KMS-11 (cell line): ENCODE measurements around the gene ZSWIM4.
A peak's percentile ranks its signal among the peaks of the same experiment; 100 is the strongest.

Experiments
- H2AFZ ChIP-seq: fragments of 200-600 bp; sonication (generic); 2 replicates; pipeline ENCODE4 v1.6.1; 2016; ENCODE audit warnings: antibody characterized with exemption, mixed run types, low read depth
- H3K27ac ChIP-seq: fragments of 200-600 bp; sonication (generic); 2 replicates; pipeline ENCODE4 v1.6.1; 2016; ENCODE audit warnings: mild to moderate bottlenecking, mixed run types
- H3K27me3 ChIP-seq: fragments of 200-600 bp; sonication (generic); 2 replicates; pipeline ENCODE4 v1.6.1; 2017; ENCODE audit warnings: mild to moderate bottlenecking, low read depth, mixed run types, moderate library complexity; ENCODE audit not compliant: insufficient read depth
- H3K36me3 ChIP-seq: fragments of 200-600 bp; sonication (generic); 2 replicates; pipeline ENCODE4 v1.6.1; 2017; ENCODE audit warnings: mild to moderate bottlenecking, mixed run types; ENCODE audit not compliant: insufficient read depth
- H3K4me1 ChIP-seq: fragments of 200-600 bp; sonication (generic); 2 replicates; pipeline ENCODE4 v1.6.1; 2016; ENCODE audit warnings: mild to moderate bottlenecking, low read depth, mixed run types; ENCODE audit not compliant: poor library complexity, severe bottlenecking
- H3K4me2 ChIP-seq: fragments of 200-600 bp; sonication (generic); 2 replicates; pipeline ENCODE4 v1.7.0; 2016; ENCODE audit warnings: mild to moderate bottlenecking, mixed run types
- H3K4me3 ChIP-seq: fragments of 200-600 bp; sonication (generic); IDR thresholded peaks from 2 replicates; pipeline ENCODE4 v1.6.1; 2017; ENCODE audit warnings: low read depth, low read length, mixed read lengths; ENCODE audit not compliant: insufficient read depth
- H3K79me2 ChIP-seq: fragments of 200-600 bp; sonication (generic); 2 replicates; pipeline ENCODE4 v1.6.1; 2016; ENCODE audit warnings: low read depth, mixed run types; ENCODE audit not compliant: insufficient read depth
- H3K9ac ChIP-seq: fragments of 200-600 bp; sonication (generic); 2 replicates; pipeline ENCODE4 v1.6.1; 2016; ENCODE audit warnings: mild to moderate bottlenecking, mixed run types
- H4K20me1 ChIP-seq: fragments of 200-600 bp; sonication (generic); 2 replicates; pipeline ENCODE4 v1.6.1; 2016; ENCODE audit warnings: mild to moderate bottlenecking, mixed run types; ENCODE audit not compliant: insufficient read depth
- TF ChIP-seq, protein P1 (sequence below): fragments of 200-600 bp; sonication (generic); conservative IDR thresholded peaks from 2 replicates; pipeline ENCODE4 v1.6.1; 2017; ENCODE audit warnings: low read depth, mild to moderate bottlenecking, antibody characterized with exemption, low read length, moderate library complexity, mixed read lengths

The ZSWIM4 gene

DNA sequence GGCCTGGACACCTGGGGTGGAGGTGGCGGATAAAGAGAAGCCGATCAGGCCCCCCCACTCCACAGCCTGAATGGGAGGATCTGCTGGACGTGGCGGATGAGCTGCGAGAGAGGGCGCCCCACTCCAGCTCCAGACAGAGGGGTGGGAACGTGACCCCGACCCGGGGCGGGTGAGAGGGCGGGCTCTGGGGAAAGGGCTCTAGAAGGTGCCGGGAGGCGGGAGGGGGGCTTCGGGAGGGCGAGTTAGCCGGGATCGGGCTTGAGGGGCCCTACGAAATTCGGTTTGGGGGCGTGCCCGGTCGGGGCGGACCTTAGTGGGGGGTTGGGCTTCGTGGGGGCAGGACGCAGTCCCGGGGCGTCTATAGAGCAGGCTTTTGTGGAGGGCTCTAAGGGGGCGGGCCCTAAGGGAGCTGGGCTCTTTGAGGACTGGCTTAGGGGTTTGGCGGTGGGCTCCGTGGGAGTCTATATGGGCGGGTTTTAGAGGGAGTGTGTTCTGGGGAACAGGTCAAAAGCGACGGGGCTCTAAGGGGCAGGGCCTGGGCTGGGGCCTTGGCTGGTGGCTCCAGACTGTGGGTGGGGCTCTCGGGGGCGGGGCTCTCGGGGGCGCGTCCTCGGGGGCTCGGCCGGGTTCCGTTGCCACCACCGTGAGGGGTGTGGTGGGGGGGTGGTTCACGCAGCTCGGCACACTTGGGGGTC, 77.6 kb downstream of the ZSWIM4 start:
- H2AFZ ChIP-seq: peak overlapping the region; percentile 73
- no peak overlapping the region for H3K27ac ChIP-seq
- peaks cover 19% of the 10 kb centered on the region; the same call in 1 of the 2 replicates for H3K27me3 ChIP-seq
- no peak overlapping the region for H3K4me3 ChIP-seq
- H3K36me3 ChIP-seq: no peaks in the 10 kb centered on the region
- peak overlapping the region; percentile 45 for H3K4me2 ChIP-seq
- no peaks in the 10 kb centered on the region for H3K79me2 ChIP-seq
- no peak overlapping the region for H3K9ac ChIP-seq
- H4K20me1 ChIP-seq: no peaks in the 10 kb centered on the region
- H3K4me1 ChIP-seq: no peaks in the 10 kb centered on the region
- TF ChIP-seq, protein P1, sequence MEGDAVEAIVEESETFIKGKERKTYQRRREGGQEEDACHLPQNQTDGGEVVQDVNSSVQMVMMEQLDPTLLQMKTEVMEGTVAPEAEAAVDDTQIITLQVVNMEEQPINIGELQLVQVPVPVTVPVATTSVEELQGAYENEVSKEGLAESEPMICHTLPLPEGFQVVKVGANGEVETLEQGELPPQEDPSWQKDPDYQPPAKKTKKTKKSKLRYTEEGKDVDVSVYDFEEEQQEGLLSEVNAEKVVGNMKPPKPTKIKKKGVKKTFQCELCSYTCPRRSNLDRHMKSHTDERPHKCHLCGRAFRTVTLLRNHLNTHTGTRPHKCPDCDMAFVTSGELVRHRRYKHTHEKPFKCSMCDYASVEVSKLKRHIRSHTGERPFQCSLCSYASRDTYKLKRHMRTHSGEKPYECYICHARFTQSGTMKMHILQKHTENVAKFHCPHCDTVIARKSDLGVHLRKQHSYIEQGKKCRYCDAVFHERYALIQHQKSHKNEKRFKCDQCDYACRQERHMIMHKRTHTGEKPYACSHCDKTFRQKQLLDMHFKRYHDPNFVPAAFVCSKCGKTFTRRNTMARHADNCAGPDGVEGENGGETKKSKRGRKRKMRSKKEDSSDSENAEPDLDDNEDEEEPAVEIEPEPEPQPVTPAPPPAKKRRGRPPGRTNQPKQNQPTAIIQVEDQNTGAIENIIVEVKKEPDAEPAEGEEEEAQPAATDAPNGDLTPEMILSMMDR: peak; percentile 39

DNA sequence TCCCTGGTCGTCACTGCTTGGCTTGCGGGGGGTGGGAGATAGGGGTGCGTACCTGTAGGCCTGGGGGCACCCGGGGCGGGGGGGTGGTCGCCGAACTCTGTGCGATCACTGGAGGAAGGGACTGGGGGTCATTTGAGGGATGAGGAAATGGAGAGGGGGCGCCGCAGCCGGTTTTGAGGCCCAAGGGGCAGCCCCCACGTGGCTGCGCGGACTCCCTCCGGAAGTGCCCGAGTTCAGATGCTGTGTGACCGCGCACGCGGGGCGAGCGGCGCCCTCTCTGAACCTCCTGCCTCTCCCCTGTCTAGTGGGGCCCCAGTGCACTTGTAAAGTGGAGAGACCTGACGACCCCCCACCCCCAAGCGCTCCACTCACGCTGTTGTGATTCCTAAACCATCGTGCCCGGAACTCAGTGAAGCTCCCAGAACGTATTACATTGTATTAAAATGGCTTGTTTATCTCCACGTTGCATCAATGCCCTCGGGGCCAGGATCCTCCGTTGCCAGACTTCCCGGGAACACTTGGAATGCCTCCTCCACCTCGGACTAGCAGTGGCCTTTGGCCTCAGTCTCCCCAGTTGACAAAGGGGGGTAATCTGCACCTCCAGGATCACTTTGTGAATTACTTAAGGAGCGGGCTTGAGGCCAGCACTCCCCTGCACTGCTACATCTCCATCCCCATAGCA, 78.7 kb downstream of the ZSWIM4 start:
- Histone ChIP-seq H3K79me2 (no peaks in the 10 kb centered on the region), H3K9ac (no peak overlapping the region), H3K4me1 (no peaks in the 10 kb centered on the region), H2AFZ (no peak overlapping the region), H3K27me3 (peaks cover 21% of the 10 kb centered on the region; the same call in 1 of the 2 replicates), H3K36me3 (no peaks in the 10 kb centered on the region), H3K4me3 (no peak overlapping the region), H3K27ac (no peak overlapping the region), H3K4me2 (no peak overlapping the region), H4K20me1 (no peaks in the 10 kb centered on the region)
- TF ChIP-seq, protein P1: no peak

DNA sequence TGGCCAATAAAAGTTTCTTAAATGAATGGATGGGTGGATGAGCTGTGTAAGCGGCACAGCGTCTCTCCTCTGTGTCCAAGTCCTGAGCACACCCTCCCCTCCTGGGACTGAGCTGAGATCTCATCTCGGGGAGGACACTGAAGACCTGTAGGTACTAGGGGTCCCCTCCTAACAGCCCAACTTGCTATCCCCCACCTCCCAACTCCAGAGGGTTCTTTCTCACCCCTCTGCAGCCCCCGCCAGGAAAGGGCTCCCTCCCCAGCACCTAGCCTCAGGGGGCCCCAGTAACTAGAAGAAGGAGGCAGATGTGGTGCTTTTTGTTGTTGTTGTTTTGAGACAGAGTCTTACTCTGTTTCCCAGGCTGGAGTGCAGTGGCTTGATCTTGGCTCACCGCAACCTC, 80.6 kb downstream of the ZSWIM4 start:
- TF ChIP-seq, protein P1: no peak
- H3K79me2 ChIP-seq: no peaks in the 10 kb centered on the region
- no peaks in the 10 kb centered on the region for H4K20me1 ChIP-seq
- H3K4me2 ChIP-seq: no peak overlapping the region
- H3K27ac ChIP-seq: no peak overlapping the region
- H3K9ac ChIP-seq: no peak overlapping the region
- no peaks in the 10 kb centered on the region for H3K36me3 ChIP-seq
- H3K27me3 ChIP-seq: peaks cover 21% of the 10 kb centered on the region; the same call in 1 of the 2 replicates
- H2AFZ ChIP-seq: no peak overlapping the region
- no peak overlapping the region for H3K4me3 ChIP-seq
- H3K4me1 ChIP-seq: peaks cover 6% of the 10 kb centered on the region

DNA sequence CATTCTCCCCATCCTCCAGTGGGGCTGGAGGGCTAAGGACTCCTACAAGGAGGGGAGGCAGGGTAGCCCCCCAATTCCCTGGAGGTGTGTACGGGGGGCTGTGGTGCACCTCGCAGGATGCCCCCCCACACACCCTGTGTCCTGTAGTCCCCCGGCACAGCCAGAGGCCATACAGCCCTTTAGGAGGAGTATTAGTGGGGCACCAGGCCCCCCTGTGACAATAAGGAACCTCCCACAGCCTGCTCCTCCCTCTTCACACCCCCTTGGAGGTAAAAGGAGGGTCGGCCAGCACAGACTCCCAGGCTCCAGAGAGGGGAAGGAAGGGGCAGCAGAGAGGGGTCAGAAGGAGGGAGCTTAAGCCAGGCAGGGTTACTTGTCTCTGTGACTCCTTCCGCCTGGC, 81.6 kb downstream of the ZSWIM4 start, which contains the start of gene NANOS3:
Gene NANOS3 (plus strand): TSS at position 301 of the 400 bp plus-strand sequence. CDS start 115 bp downstream, outside the sequence.
- peaks cover 21% of the 10 kb centered on the region; the same call in 1 of the 2 replicates for H3K27me3 ChIP-seq
- no peak within 1 kb of the TSS for H2AFZ ChIP-seq
- TF ChIP-seq, protein P1: no peak
- no peak within 1 kb of the TSS for H3K4me2 ChIP-seq
- H3K4me1 ChIP-seq: peaks cover 16% of the 10 kb centered on the region
- H3K36me3 ChIP-seq: no peaks in the 10 kb centered on the region
- H3K79me2 ChIP-seq: no peaks in the 10 kb centered on the region
- H4K20me1 ChIP-seq: no peaks in the 10 kb centered on the region
- H3K4me3 ChIP-seq: no peak within 1 kb of the TSS
- no peak within 1 kb of the TSS for H3K9ac ChIP-seq
- no peak within 1 kb of the TSS for H3K27ac ChIP-seq
